T-helper 22 cell (primary cell): ENCODE results near the gene C1GALT1.
A peak's percentile ranks its signal among the peaks of the same experiment; 100 is the strongest.
"Not testable (repeated sequence)": the region's sequence is repeated elsewhere in the genome, so short reads cannot be mapped to it uniquely, and the experiment has no call there.

Experiments used
- DNase-seq: peaks from one replicate; pipeline ENCODE4 v3.0.0-alpha.2; 2020; ENCODE audit warnings: low read depth

The C1GALT1 gene

DNA sequence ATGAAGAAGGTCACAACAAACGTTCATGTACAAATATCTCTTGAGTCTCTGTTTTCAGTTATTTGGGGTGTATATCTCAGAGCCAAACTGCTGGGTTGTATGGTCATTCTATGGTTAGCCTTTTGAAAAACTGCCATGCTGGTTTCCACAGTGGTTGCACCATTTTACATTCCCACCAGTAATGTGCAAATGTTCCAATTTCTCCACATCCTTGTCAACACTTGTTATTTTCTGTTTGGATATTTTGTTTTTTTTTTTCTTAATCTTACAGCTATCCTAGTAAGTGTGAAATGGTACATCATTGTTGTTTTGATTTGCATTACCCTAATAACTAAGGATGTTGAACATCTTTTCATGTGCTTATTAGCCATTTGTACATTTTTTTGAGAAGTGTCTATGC, 13.0 kb upstream of the C1GALT1 start:
- no peak for DNase-seq

- no peak for DNase-seq
Measured at GRCh38 chr7:7173956-7174632, 8.2 kb upstream of the C1GALT1 start.

GRCh38 chr7:7175075-7175695, 7.2 kb upstream of the C1GALT1 start:
- no peak for DNase-seq

DNA sequence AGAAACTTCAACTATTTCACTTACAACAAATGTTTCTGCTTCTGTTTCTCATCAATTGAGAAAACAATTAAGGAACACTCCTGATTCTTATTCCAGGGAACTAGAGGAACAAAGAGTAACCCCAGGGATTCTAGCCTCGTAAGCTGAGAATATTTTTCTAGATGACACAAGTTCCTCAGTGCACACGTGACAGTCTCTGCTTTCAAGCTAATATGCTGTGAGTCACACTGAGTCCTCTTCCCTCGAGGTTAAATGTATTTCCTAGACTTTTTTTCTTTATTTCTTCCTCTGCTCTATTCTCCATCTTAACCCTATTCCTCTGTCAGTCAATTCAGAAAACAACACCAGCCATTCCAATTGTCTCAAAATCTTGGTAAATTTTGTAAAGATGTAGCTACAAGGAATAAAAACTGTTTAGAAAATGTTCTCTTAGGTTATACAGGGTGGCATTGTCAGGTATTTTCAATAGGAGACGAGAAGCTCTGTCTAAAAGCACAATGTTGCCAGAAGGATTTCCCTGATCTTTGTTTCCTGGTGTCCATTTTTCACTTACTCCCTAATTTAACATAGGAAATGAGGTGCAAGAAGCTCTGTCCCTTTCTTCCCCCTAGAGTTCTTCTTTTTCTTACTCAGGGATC, 5.8 kb upstream of the C1GALT1 start:
- DNase-seq, result no peak

DNA sequence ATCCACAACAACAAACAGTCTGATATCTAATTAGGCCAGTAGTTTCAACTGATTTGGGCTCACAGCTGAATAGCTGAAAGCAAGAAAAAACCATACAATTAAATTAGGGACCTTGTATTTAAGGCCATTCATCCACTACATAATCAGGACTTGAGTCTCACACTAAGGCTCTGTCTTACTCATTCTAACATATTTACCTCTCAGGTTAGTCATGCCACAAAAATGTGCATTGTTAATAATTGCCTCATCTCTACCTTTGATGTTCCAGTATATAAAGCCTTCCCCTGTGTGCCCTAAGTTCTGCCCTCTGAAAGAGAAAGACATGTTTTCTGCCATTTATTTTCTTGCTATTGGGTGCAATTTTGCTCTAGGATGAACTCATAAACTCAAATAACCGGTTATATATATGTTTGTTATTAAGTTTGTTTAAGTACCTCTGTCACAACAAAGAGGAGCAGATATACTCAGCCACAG, 5.3 kb upstream of the C1GALT1 start:
- no peak for DNase-seq

GRCh38 chr7:7178081-7178480, 4.3 kb upstream of the C1GALT1 start:
- no peak for DNase-seq

DNA sequence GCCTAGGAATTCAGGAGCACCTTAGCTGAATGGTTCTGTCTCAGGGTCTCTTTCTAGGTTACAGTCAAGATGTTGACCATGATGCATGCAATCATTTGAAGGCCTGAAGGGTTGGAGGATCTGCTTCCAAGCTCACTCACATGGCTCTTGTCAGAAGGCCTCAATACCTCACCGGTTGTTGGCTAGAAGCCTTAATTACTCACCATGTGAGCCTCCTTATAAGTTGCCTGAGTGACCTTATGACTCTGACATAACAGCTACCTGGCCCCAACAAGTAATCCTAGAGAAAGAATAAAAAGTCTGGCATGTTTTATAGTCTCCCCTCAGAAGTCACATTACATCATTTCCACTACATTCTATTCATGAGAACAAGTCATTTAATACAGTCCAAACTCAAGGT, 3.4 kb upstream of the C1GALT1 start:
- DNase-seq, result no peak

- no peak for DNase-seq
Measured at GRCh38 chr7:7180725-7181449, 1.5 kb upstream of the C1GALT1 start.

DNA sequence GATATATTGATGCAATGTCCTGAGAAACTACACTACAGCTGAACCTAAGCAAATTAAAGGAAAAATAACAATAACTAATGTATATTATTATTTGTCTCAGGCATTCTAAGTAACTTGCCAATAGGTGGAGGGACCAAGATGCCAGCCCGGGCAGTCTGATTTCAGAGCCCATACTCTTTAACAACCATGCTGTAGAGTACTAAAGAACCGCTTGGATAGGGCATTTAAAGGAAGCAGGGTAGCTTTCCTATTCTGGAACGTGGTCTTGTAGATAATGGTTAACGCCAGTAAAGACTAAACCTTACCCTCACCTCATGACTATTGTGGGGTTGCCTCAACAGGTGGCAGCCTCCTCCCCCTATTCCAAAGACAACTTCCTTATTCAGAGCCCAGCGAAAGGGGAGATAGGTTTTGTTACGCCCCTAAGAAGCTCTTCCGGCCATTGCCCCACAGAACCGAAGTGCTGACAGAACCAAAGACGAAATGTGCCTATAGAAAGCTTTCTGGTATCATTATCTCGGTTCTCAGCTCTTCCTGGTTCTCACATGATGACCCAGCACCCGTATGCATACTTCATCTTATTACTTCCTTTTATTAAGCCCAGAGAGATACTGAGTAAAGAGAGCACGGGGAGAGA, 707 bp upstream of the C1GALT1 start:
- peak; percentile 52 for DNase-seq

- peak; percentile 32 for DNase-seq
Measured at GRCh38 chr7:7183061-7183837, 905 bp downstream of the C1GALT1 start.

DNA sequence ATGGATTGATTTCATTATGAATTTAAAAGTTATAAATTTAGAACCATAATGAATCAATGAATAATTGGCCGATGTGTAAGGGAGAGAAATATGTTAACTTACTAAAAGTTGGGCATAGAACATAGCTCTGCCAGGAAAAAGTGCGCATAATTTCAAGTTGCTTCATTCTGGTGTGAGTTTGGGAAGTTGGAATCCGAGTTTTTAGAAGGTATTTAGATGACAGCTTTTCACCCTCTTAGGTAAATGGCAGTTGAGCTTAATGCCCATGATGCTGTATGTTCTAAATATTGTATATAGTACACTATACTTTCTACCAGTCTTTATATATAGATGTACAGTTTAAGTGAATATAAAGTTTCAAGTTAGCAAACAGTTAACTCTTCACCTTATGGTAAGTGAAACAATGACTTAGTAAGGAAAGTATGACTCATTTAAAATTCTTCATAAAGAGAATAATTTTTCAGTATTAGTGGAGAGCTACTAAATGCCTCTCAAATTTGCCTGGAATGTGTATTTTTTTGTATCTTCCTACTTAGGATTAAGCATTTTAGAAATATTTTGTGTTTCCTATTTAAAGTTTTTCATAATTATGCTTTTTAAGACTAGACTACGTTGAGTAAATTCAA, 1.6 kb downstream of the C1GALT1 start:
- no peak for DNase-seq

GRCh38 chr7:7185371-7185989, 3.1 kb downstream of the C1GALT1 start:
- no peak for DNase-seq

DNA sequence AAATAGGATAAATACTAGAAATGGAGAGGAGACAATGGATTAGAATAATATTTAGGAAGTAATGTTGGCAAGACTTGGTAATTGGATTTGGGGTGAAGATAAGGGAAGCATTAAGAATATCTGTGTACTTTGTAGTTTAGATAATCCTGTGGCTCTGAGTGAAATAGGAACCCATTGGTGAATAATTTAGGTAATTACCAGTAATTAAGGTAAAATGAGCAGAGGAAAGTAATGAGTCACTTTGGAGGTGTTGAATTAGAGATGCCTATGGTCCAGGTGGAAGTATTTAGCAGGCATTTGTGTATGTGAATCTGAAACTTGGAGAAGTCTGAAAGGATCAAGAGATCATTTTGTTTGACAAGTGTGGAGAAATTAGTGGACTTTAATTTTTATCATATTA, 5.7 kb downstream of the C1GALT1 start:
- no peak for DNase-seq

- no peak for DNase-seq
Measured at GRCh38 chr7:7188742-7189141, 6.4 kb downstream of the C1GALT1 start.

- no peak for DNase-seq
Measured at GRCh38 chr7:7190142-7190541, 7.8 kb downstream of the C1GALT1 start.

- DNase-seq, result no peak
Measured at GRCh38 chr7:7191137-7191536, 8.8 kb downstream of the C1GALT1 start.

DNA sequence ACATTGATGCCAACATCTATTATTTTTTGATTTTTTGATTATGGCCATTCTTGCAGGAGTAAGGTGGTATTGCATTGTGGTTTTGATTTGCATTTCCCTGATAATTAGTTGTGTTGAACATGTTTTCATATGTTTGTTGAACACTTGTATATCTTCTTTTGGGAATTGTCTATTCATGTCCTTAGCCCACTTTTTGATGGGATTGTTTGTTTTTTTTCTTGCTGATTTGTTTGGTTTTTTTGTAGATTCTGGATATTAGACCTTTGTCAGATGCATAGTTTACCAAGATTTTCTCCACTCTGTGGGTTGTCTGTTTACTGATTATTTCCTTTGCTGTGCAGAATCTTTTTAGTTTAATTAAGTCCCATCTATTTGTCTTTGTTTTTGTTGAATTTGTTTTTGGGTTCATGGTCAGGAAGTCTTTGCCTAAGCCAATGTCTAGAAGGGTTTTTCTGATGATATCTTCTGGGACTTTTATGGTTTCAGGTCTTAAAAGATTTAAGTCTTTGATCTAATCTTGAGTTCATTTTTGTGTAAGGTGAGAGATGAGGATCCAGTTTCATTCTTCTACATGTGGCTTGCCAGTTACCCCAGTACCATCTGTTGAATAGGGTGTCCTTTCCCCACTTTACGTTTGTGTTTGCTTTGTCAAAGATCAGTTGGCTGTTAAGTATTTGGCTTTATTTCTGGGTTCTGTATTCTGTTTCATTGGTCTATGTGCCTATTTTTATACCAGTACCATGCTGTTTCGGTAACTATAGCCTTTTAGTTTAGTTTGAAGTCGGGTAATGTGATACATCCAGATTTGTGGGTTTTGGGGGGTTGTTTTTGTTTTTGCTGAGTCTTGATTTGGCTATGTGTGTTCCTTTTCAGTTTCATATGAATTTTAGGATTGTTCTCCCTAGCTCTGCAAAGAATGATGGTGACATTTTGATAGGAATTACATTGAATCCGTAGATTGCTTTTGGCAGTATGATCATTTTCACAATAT, 10.7 kb downstream of the C1GALT1 start:
- not testable (repeated sequence) for DNase-seq

DNA sequence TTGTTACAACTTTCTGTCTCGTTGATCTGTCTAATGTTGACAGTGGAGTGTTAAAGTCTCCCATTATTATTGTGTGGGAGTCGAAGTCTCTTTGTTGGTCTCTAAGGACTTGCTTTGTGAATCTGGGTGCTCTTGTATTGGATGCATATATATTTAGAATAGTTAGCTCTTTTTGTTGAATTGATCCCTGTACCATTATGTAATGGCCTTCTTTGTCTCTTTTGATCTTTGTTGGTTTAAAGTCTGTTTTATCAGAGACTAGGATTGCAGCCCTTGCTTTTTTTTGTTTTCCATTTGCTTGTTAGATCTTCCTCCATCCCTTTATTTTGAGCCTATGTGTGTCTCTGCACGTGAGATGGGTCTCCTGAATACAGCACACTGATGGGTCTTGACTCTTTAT, 17.2 kb downstream of the C1GALT1 start:
- not testable (repeated sequence) for DNase-seq

GRCh38 chr7:7200255-7200654, 17.9 kb downstream of the C1GALT1 start:
- DNase-seq, result not testable (repeated sequence)
